Measurements from ENCODE around the gene MLPH. TPM values are rescaled to one million over a fixed set of nuclear protein-coding genes. Genes with fewer than 3 reads are reported as not detected.

Gene MLPH
- total and polyA plus RNA-seq, 7 donors, result 0.91 to 7.8 (median 2.4) TPM

GRCh38 chr2:237603718-237604362 is 116.8 kb downstream of the MLPH start:
- Histone ChIP-seq H3K9me3 (no peaks in the 10 kb centered on the region), H3K36me3 (ENCODE audit: insufficient read depth in 1 of 2, low read depth in 1 of 2) (no peaks in the 10 kb centered on the region), H3K27me3 (ENCODE audit: insufficient read depth in 3 of 3, low read length in 2 of 3) (no peaks in the 10 kb centered on the region), H3K27ac (peak overlapping the region; percentile 16), H3K4me3 (no peak overlapping the region), H3K4me1 (peaks cover 21% of the 10 kb centered on the region)
- DNase-seq (no peak), ATAC-seq (no peak)
- 43 to 56% (median 45%) methylated on average over 15 of the region's 15 CpGs for WGBS, 3 donors
- TF ChIP-seq, protein P1, sequence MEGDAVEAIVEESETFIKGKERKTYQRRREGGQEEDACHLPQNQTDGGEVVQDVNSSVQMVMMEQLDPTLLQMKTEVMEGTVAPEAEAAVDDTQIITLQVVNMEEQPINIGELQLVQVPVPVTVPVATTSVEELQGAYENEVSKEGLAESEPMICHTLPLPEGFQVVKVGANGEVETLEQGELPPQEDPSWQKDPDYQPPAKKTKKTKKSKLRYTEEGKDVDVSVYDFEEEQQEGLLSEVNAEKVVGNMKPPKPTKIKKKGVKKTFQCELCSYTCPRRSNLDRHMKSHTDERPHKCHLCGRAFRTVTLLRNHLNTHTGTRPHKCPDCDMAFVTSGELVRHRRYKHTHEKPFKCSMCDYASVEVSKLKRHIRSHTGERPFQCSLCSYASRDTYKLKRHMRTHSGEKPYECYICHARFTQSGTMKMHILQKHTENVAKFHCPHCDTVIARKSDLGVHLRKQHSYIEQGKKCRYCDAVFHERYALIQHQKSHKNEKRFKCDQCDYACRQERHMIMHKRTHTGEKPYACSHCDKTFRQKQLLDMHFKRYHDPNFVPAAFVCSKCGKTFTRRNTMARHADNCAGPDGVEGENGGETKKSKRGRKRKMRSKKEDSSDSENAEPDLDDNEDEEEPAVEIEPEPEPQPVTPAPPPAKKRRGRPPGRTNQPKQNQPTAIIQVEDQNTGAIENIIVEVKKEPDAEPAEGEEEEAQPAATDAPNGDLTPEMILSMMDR (IDR thresholded peaks at IDR 0.05), result no peak
- intact Hi-C loops (cut with DNase I), result loop anchor here in 1 of 2 donors (5.0 kb wide), 2 partner anchors 58 to 143 kb away; no protein-coding TSS in a partner anchor

- no peak for DNase-seq
- H3K27me3 ChIP-seq (ENCODE audit: insufficient read depth in 3 of 3, low read length in 2 of 3), result no peaks in the 10 kb centered on the region
- H3K36me3 ChIP-seq (ENCODE audit: insufficient read depth in 1 of 2, low read depth in 1 of 2), result no peaks in the 10 kb centered on the region
- WGBS, 3 donors, result 85 to 88% (median 87%) methylated on average over 11 of the region's 11 CpGs
- H3K4me1 ChIP-seq, result peaks cover 21% of the 10 kb centered on the region
- no peaks in the 10 kb centered on the region for H3K9me3 ChIP-seq
- no peak overlapping the region for H3K27ac ChIP-seq
- no peak overlapping the region for H3K4me3 ChIP-seq
- TF ChIP-seq, protein P1 (IDR thresholded peaks at IDR 0.05), result no peak
- no peak for ATAC-seq
- intact Hi-C loops (cut with DNase I), result loop anchor here in 1 of 2 donors (5.0 kb wide), 2 partner anchors 58 to 143 kb away; no protein-coding TSS in a partner anchor
Measured at GRCh38 chr2:237604391-237604790, 117.3 kb downstream of the MLPH start.

Other genes with a start within 250 kb of the MLPH start
- 10 to 100 TPM; 59.1 to 75.2 (median 71.4) TPM for gene COL6A3, start 73.1 kb upstream of the MLPH start, total RNA-seq
- 10 to 100 TPM; 15.5 to 23.2 (median 21.3) TPM for gene COL6A3, start 73.1 kb upstream of the MLPH start, polyA plus RNA-seq
- not detected for gene PRLH, start 79.3 kb downstream of the MLPH start, total RNA-seq
- gene PRLH, start 79.3 kb downstream of the MLPH start, polyA plus RNA-seq, result not detected
- 1 to 10 TPM; 1.1 to 1.5 (median 1.2) TPM for gene RAB17, start 103.5 kb downstream of the MLPH start, total RNA-seq
- gene RAB17, start 103.5 kb downstream of the MLPH start, polyA plus RNA-seq, result 1 to 10 TPM in 1 of 3 donors, under 1 TPM in 2; 0.52 to 1.3 (median 0.80) TPM
- 100 to 1,000 TPM in 1 of 4 donors, 10 to 100 TPM in 3; 91.9 to 108 (median 93.4) TPM for gene LRRFIP1, start 140.3 kb downstream of the MLPH start, total RNA-seq
- 10 to 100 TPM; 42.3 to 62.6 (median 50.4) TPM for gene LRRFIP1, start 140.3 kb downstream of the MLPH start, polyA plus RNA-seq

Data from psoas muscle (tissue), 8 donors.